NCI-H128 (cell line): Measurements from ENCODE around the gene ABHD12.
"Not testable (repeated sequence)": the region's sequence is repeated elsewhere in the genome, so short reads cannot be mapped to it uniquely, and the experiment has no call there.

Source experiments
- DNase-seq: peaks from one replicate; lab custom pipeline; 2025; ENCODE audit not compliant: unreplicated experiment; lab: John Stamatoyannopoulos, UW

The ABHD12 gene

DNA sequence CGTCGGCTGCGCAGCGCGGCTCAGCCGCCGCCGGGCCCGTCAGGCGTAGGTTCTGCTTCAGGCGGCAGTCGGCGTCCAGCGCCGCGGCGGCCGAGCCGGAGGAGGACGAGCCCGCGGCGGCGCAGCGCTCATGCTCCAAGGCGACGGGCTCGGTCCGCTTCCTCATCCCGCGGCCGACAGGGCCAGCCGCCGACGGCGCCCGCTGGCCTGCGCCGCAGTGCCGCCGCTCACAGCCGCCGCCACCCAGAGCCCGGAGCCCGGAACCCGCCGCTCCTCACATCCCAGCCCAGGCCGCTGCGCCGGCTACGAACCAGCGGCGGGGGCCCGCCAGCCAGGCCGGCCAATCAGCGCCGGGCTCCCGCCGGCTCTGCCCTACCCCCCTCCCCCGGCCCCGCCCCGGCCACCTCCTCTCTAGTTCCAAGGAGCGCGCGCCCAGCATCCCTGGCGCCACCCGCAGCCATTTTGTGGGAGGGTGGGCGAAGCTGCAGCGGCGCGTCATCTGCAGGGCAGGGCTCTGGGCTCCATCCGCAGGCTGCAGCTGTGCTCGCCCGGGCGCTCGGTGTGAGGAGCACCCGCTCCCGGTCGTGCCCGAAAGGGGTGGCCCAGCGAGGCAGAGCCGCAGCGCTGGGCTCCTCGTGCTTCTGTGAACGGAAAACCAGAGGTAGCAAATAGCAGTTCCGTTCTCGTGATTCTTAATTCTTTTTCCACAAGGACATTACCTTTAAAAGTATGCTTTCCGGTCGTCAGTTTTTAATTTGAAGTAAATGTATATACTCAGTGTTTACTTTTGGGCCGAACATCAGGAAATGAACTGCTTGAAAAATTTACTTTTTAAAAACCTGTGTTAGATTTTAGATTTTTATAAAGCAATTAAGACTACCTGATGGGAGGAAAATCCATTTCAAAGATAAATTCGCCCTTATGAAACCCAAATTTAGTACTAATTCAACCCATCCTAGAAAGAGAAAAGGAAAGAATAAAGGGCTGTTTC, at the start of gene ABHD12:
Gene ABHD12, minus strand, starts transcription at position 298 of the 991 bp plus-strand sequence. Its CDS starts 132 bp downstream, at position 166.
- peak; percentile 92 for DNase-seq

DNA sequence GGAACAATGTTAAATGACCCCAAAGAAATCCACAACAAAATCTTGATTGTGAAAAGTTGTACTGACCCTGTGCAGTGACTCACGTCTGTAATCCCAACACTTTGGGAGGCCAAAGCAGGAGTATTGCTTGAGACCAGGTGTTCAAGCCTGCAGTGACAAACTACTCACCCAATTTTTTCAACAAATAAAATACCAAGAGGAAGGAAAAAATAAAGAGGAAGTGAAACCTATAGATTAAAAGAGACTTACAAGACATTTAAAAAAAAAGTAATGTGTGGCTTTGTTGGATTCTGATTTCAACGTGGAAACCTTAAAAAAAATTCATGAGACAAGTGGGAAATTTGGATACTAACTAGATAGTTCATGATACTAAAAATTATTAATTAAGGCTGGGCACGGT, 48.7 kb upstream of the ABHD12 start:
- no peak for DNase-seq

DNA sequence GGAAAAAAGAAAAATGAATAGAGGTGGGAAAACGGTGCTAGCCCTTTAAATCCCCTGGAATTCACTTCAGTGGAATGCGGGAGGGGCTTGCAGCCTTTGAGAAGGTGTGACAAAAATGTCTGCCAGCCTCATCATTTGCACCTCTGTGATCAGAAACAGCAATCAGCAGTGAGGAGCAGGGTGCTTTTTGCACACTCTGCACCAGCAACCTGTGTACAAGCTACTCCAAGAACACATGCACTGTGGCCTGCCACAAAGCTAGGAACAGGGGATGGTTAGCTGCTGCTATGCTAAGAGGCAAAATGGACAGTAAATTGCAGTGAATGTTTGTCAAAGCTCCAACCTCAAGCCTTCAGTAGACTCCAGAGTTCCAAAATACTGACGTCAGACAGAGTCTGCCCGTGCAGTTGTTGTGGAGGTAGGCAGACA, 46.5 kb upstream of the ABHD12 start:
- no peak for DNase-seq

DNA sequence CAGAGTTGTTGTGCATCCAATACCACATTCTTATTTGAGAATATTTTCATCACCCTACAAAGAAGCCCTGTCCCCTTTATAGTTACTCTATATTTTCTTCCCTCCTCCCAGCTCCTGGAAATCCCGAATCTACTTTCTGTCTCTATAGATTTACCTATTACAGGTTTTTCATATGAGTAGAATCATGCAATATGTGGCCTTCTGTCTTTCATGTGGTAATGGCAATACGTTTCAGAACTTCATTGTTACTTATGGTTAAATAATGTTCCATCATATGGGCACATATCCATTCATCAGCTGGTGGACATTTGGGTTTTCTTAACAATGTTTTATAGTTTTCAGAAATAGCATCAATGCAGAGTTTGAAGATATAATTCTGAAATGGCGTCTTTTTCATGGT, 33.9 kb upstream of the ABHD12 start:
- DNase-seq: no peak

DNA sequence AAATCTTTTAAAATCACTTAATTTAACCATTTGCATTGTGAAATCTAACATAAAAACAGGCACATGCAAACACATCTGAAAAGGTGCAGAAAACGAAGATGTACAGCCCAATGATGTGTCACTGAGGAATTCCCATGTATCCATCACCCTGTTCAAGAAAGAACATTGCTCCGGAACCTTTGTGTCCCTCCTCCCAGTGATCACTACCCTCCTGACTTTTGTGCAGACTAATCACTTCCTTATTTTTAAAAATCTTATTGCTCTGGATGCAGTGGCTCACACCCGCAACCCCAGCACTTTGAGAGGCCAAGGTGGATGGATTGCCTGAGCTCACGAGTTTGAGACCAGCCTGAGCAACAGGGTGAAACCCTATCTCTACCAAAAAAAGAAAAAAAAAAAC, 31.4 kb upstream of the ABHD12 start:
- no peak for DNase-seq

DNA sequence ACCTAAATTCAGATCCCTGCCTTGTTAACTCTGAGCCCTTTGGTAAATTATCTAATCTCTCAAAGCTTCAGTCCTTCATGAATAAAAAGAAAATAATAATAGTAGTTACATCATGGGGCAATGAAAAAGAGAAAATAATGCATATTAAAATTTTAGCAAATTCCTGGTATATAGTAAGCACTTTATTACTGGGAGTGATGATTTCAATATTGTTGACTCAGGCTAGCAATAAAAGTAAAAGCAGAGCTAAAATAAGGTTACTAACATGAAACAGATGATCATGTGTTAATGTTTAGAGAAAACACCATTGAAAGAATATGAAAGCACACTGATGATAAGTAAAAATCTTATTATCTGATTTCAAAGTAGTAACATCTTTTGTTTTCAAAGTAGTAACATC, 30.5 kb upstream of the ABHD12 start:
- DNase-seq: no peak

DNA sequence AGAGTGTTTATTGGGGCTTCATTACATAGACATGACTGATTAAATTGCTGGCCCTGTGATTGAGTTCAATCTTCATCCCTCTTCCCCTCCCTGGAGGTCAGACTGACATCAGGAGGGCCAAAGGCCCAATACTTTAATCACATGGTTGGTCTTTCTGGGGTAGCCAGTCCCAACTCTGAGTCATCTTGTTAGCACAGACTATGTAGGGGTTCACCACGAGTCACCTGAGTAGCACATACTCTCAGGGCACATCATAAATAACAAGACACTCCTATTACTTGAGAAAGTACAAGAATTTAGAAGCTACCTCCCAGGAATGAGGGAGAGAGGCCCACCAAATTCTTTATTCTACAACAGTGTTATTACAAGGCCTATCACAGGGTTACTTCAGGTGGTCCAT, 28.1 kb upstream of the ABHD12 start:
- DNase-seq: no peak

DNA sequence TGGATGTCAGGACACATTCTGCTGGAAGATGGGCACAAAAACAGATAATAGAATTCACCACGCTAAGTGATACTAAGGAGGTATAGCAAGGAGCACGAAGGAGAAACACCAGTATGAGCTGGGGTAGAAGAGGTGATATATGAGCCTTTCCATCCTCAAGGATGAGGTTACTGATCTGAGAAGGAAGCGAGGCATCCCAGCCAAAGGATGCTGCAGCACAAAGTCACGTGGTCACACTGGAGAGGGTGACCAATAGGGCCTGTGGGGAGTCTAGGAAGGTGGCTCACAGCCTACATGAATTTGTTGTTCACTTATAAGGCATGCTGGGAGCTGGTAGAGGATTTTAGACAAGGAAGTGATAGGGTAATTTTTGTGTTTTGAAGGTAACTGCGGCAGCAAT, 18.3 kb upstream of the ABHD12 start:
- DNase-seq: no peak

DNA sequence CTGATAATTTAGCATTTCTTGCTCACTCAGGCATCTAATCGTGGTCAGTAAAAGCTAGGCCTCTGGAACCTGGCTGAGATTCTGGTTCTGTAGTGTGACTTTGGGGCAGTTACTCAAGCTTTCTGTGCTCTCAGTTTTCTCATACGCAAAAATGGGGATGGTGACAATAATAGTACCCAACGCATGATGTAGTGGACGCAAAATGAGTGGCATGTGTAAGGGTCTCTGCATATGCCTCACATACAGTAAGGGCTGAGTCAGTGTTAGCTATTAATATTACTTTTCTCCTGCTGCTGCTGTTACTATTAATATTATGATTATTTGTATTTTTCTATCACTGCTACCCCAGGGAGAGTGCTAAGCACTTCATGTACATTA, 17.5 kb upstream of the ABHD12 start:
- no peak for DNase-seq

DNA sequence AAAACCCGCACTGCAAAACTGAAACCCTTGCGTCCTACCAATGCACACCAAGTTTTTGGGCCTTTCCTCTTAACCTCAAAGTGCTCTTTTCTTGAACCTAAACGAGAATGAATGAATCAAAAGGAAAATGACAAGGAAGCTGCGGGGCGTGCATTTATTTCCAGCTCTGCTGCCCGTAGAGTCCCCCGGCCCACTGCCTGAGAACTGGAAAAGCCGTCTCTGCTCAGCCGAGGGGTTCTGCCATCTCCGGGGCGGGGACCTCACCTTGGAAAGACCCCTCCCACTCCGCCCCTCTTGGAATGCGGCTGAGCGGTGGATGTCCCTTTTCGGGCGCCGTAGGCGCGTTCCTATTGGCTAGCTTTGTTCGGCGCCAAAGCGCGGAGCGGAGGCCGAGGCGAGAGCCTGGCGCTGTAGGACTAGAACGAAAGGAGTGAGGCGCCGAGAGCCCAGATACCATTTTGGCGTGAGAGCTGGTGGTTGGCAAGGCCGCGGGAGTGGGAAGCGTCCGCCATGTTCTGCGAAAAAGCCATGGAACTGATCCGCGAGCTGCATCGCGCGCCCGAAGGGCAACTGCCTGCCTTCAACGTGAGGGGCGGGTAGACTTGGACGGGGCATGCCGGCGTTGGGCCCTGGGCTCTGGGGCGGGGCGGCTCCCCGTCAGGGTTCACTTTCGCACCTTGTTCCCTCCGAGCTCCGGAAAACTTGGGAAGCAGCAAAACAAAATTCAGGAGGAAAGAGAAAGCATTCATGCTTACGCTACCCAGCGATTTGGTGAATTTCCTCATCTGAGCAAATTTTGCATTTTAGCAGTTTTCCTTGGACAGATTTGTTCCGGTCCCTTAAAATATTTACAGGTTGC, 16.9 kb upstream of the ABHD12 start, which contains the start of gene GINS1:
Gene GINS1, plus strand, starts transcription at position 363 of the 859 bp plus-strand sequence. Its CDS starts 148 bp downstream, at position 511.
- DNase-seq: peak; percentile 93

DNA sequence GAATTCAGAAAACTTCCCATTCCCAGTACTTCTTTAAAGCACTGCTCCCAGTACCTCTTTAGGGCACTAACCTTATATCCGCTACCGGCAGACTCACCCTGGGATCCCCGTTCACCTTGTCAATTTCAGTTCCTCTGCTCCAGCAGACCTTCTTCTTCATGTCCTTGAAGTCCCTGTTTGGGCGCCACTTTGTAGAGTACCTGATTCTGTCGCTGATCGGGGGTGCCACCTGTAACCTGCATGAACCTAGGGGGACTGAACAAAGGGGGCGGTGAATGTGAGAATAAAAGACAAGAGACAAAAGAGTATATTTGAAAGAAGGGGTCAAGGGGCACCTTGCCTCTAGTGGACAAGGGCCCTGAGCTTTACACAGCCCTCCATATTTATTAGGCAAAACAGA, 11.9 kb upstream of the ABHD12 start:
- no peak for DNase-seq

DNA sequence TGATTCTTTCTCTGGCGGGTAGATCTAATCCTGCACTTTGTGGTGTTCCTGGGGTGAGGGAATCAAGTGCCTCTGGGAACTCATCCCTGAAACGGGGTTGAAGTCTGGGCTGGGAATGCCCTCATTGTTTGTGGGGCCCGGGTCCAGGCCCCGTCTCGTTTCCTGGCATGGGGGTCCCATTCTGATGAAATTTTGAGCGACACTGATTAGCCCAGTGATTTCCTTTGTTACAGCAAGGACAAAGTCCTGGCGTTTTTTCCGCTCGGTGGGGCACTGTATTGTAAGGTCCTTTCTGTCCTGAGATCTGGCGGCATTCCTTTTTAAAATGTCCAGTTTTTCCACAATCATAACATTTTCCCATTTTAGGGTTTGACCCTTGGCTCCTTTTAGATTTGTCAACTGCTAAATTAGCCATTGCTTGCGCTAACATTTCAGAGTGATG, 9.7 kb upstream of the ABHD12 start:
- not testable (repeated sequence) for DNase-seq

DNA sequence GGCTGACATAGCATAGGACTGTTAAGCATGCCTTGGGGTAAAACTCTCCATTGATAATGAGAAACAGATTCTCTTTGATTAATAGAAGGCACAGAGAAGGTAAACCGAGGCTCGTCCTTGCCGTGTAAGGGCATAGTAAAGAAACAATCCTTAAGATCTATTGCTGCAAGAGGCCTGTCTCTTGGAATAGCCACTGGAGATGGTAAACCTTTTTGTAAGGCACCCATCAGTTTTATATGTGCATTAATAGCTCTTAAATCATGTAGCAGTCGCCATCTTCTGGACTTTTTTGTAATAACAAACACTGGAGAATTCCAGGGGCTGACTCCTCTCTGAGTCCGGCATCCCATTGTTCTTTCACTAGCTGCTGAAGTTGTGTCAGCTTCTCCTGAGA, 8.4 kb upstream of the ABHD12 start:
- DNase-seq: peak; percentile 43

DNA sequence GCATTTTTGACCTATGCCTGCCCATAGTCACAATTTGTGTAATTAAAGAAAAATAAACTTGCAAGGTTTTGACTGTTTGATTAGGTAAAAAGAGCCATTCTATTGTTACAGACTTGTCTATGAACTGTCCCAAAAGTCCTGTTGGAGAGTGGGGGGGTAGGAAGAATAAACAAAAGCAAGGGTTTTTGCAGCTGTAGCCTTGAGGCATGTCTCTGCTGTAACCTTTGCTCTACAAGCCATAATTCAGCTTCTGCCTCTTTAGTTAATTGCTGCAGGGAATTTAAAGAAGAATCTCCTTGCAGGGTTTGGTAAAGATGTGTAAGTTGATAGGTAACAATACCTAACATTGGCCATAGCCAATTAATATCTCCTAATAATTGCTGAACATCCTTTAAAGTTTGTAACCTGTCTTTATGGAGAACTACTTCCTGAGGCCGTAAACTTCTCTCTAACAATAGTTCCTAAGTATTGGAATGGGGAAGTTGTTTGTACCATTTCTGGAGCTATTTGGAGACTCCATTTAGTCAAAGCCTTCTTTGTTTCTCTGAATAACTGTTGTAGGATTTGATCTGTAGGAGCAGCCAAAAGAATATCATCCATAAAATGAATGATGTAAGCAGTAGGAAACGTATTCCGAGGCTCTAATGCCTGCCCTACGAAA, 7.9 kb upstream of the ABHD12 start:
- no peak for DNase-seq

DNA sequence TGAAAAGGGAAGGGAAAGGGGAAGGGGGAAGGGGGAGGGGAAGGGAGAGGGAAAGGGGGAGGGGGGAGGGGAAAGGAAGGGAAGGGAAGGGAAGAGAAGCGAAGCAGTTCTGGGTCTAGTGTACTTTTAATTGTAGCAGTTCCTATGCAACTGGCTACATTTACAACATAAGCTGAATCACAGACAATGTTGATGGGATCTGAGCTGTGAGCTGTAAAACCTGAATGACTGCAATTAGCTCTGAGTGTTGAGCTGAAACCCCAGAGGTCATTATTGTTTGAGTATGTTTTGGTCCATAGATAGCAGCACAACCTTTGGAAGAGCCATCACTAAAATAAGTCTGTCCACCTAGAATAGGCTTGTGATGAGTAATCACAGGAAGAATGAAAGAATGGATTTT, 7.2 kb upstream of the ABHD12 start:
- no peak for DNase-seq

DNA sequence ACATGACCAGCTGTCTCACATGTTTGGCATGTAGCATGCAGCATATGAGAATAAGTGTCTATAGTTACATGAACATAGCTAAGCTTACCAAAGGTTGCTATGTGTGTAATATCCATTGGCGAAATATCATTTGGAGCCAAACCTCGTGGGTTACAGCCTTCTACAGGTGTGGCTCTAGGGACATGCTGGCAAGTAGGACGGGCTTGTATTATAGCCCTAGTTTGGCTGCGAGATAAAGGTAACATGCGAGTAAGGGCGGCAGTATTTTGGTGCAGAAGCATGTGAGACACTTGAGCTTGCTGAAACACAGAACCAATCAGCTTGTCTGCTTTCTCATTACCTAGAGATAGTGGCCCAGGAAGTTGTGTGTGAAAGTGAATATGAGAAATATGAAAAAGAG, 6.5 kb upstream of the ABHD12 start:
- no peak for DNase-seq

DNA sequence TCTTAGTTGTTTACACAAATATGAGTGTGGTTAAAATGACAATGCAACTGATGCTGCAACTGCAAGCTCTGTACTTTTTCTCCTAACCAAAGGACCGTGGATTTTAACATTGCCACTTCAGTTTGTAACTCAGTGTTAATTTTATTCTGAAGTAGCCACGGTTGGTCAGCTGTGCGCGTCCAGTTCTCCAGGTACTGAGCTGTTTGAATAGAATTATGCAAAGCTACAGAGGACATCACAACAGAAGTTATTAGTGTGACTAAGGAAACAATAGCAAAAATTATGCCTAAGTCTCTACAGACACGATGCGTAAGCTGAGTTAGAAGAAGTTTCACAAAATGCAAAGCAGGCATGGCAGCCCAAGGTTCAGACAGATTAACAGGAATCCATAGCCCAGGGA, 4.4 kb upstream of the ABHD12 start:
- DNase-seq: no peak

DNA sequence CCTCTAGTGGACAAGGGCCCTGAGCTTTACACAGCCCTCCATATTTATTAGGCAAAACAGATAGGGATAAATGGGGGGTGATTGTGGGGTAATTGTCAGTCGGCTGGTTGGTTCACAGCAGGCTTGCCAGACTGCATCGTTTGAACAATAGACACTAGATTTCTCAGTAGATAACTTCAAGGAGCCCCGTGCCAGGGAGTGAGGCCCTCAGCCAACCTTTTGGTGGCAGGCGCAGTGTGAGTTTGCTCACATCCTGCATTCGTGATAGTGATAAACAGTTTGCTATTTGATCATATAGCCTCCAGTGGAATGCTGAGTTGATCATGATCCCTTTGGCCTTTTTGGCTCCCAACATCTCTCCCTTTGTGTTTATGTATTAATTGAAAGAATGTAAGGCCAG, 3.6 kb upstream of the ABHD12 start:
- no peak for DNase-seq

DNA sequence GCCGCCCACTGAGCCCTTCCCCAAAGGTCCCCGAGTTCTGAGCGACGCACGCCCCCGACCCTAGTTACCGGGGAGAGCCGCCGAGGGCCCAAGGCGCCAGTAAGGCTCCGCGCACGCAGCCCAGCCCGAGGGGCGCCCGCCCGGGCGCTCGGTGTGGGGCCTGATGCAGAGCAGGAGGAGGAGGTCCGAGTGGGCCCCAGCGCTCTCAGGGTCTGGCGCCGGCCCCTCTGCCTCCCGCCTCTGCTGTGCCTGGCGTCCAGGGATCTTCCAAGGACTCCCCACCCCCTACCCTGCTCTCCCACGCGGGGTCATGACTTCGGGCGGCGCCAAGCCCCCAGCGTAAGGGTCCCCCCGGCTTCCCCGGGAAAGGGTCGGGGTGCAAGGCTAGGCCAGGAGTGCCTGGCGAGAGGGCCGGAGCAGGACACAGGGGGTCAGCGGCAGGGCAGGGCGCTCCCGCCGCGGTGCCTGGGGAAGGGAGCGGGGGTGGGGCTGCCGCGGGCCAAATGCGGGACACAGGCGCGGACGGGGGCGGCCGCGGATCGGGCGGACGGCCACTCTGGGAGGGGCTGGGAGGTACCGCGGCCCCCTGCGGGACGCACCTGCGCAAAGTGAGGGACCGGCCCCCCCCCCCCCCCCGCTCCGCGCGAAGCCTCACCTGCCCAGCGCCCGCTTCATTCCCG, 637 bp downstream of the ABHD12 start:
- DNase-seq: peak; percentile 40

DNA sequence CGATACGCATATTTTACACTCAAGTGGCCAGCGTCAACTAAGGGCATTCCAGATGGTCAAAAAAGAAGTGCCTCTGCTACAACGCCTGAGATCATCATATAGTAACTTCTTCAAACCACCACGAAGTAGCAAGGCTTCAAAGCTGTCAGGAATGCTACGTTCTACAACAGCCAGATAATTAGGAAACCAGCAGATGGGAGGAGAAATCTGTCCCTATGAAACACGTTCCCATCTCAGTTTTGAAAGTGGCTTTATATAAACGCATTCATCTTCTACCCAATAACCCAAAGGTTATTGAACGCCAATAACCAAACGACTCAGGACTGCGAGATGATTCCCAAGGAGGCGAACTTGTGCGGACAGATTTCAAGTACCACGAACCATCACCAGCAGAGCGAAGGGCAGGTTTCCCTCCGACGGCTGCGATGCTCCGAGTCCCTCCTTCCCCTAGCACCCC, 1.2 kb downstream of the ABHD12 start:
- no peak for DNase-seq
